ENCODE measurements around the gene HPS1. TPM values are rescaled to one million over a fixed set of nuclear protein-coding genes. Genes with fewer than 3 reads are reported as not detected.

Gene HPS1
- total and polyA plus RNA-seq, 2 of the 8 experiments (the other 6 are each of a cell fraction or from before 2014, with no cell fraction given), result 38.7 to 61.7 TPM

GRCh38 chr10:98483658-98484057 is 36.9 kb upstream of the HPS1 start (continued):
- TF ChIP-seq, protein P1, sequence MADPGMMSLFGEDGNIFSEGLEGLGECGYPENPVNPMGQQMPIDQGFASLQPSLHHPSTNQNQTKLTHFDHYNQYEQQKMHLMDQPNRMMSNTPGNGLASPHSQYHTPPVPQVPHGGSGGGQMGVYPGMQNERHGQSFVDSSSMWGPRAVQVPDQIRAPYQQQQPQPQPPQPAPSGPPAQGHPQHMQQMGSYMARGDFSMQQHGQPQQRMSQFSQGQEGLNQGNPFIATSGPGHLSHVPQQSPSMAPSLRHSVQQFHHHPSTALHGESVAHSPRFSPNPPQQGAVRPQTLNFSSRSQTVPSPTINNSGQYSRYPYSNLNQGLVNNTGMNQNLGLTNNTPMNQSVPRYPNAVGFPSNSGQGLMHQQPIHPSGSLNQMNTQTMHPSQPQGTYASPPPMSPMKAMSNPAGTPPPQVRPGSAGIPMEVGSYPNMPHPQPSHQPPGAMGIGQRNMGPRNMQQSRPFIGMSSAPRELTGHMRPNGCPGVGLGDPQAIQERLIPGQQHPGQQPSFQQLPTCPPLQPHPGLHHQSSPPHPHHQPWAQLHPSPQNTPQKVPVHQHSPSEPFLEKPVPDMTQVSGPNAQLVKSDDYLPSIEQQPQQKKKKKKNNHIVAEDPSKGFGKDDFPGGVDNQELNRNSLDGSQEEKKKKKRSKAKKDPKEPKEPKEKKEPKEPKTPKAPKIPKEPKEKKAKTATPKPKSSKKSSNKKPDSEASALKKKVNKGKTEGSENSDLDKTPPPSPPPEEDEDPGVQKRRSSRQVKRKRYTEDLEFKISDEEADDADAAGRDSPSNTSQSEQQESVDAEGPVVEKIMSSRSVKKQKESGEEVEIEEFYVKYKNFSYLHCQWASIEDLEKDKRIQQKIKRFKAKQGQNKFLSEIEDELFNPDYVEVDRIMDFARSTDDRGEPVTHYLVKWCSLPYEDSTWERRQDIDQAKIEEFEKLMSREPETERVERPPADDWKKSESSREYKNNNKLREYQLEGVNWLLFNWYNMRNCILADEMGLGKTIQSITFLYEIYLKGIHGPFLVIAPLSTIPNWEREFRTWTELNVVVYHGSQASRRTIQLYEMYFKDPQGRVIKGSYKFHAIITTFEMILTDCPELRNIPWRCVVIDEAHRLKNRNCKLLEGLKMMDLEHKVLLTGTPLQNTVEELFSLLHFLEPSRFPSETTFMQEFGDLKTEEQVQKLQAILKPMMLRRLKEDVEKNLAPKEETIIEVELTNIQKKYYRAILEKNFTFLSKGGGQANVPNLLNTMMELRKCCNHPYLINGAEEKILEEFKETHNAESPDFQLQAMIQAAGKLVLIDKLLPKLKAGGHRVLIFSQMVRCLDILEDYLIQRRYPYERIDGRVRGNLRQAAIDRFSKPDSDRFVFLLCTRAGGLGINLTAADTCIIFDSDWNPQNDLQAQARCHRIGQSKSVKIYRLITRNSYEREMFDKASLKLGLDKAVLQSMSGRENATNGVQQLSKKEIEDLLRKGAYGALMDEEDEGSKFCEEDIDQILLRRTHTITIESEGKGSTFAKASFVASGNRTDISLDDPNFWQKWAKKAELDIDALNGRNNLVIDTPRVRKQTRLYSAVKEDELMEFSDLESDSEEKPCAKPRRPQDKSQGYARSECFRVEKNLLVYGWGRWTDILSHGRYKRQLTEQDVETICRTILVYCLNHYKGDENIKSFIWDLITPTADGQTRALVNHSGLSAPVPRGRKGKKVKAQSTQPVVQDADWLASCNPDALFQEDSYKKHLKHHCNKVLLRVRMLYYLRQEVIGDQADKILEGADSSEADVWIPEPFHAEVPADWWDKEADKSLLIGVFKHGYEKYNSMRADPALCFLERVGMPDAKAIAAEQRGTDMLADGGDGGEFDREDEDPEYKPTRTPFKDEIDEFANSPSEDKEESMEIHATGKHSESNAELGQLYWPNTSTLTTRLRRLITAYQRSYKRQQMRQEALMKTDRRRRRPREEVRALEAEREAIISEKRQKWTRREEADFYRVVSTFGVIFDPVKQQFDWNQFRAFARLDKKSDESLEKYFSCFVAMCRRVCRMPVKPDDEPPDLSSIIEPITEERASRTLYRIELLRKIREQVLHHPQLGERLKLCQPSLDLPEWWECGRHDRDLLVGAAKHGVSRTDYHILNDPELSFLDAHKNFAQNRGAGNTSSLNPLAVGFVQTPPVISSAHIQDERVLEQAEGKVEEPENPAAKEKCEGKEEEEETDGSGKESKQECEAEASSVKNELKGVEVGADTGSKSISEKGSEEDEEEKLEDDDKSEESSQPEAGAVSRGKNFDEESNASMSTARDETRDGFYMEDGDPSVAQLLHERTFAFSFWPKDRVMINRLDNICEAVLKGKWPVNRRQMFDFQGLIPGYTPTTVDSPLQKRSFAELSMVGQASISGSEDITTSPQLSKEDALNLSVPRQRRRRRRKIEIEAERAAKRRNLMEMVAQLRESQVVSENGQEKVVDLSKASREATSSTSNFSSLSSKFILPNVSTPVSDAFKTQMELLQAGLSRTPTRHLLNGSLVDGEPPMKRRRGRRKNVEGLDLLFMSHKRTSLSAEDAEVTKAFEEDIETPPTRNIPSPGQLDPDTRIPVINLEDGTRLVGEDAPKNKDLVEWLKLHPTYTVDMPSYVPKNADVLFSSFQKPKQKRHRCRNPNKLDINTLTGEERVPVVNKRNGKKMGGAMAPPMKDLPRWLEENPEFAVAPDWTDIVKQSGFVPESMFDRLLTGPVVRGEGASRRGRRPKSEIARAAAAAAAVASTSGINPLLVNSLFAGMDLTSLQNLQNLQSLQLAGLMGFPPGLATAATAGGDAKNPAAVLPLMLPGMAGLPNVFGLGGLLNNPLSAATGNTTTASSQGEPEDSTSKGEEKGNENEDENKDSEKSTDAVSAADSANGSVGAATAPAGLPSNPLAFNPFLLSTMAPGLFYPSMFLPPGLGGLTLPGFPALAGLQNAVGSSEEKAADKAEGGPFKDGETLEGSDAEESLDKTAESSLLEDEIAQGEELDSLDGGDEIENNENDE (IDR thresholded peaks at IDR 0.05; ENCODE audit: insufficient replicate concordance, low read length), result no peak
- TF ChIP-seq, protein P2, sequence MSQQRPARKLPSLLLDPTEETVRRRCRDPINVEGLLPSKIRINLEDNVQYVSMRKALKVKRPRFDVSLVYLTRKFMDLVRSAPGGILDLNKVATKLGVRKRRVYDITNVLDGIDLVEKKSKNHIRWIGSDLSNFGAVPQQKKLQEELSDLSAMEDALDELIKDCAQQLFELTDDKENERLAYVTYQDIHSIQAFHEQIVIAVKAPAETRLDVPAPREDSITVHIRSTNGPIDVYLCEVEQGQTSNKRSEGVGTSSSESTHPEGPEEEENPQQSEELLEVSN (IDR thresholded peaks at IDR 0.05), result no peak

Measured in H1 (cell line).